Lower leg skin (tissue), 3 donors: ENCODE data around the gene PYY.

Source experiments
- POLR2A ChIP-seq, 2 donors: fragments of 450-650 bp; IDR thresholded peaks; one replicate each; pipeline ENCODE4 v1.6.1; 2016 to 2017; ENCODE audit warnings: antibody characterized with exemption in 2 of 2, mild to moderate bottlenecking in 1 of 2, moderate library complexity in 1 of 2
- TF ChIP-seq, protein P1 (sequence below), 3 donors: fragments of 450-650 bp; IDR thresholded peaks; one replicate each; pipeline ENCODE4 v1.5.1; 2016; ENCODE audit warnings: antibody characterized with exemption in 3 of 3, mild to moderate bottlenecking in 3 of 3, moderate library complexity in 2 of 3

DNA sequence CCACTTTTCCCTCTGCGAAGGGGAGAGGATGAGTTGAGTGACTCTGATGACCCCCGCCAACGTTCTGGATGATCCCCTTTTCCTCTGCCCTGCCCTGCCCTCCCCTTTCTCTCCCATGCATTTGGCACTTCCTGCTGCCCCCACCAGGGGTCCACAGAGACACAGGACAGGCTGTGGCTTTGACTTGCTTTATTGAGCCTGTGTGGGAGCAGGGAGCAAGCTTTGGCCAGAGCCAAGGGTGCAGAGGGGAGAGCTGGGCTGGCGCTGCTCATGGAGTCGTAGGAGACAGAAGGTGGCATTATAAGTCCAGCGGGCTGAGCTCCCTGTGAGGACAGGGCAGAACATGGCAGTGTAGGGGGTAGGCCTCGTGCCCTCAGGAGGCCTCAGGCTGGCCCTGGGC lies 13.1 kb downstream of the PYY start:
- TF ChIP-seq, protein P1, sequence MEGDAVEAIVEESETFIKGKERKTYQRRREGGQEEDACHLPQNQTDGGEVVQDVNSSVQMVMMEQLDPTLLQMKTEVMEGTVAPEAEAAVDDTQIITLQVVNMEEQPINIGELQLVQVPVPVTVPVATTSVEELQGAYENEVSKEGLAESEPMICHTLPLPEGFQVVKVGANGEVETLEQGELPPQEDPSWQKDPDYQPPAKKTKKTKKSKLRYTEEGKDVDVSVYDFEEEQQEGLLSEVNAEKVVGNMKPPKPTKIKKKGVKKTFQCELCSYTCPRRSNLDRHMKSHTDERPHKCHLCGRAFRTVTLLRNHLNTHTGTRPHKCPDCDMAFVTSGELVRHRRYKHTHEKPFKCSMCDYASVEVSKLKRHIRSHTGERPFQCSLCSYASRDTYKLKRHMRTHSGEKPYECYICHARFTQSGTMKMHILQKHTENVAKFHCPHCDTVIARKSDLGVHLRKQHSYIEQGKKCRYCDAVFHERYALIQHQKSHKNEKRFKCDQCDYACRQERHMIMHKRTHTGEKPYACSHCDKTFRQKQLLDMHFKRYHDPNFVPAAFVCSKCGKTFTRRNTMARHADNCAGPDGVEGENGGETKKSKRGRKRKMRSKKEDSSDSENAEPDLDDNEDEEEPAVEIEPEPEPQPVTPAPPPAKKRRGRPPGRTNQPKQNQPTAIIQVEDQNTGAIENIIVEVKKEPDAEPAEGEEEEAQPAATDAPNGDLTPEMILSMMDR (IDR thresholded peaks at IDR 0.05): no peak
- TF ChIP-seq POLR2A (IDR thresholded peaks at IDR 0.05): no peak
